ENCODE results near the gene LYL1.

GRCh38 chr19:13058951-13059660 is 43.6 kb downstream of the LYL1 start:
- TF ChIP-seq, protein P1, sequence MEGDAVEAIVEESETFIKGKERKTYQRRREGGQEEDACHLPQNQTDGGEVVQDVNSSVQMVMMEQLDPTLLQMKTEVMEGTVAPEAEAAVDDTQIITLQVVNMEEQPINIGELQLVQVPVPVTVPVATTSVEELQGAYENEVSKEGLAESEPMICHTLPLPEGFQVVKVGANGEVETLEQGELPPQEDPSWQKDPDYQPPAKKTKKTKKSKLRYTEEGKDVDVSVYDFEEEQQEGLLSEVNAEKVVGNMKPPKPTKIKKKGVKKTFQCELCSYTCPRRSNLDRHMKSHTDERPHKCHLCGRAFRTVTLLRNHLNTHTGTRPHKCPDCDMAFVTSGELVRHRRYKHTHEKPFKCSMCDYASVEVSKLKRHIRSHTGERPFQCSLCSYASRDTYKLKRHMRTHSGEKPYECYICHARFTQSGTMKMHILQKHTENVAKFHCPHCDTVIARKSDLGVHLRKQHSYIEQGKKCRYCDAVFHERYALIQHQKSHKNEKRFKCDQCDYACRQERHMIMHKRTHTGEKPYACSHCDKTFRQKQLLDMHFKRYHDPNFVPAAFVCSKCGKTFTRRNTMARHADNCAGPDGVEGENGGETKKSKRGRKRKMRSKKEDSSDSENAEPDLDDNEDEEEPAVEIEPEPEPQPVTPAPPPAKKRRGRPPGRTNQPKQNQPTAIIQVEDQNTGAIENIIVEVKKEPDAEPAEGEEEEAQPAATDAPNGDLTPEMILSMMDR (conservative IDR thresholded peaks at IDR 0.05) = no peak
- no peak for TF ChIP-seq EZH2 (IDR thresholded peaks at IDR 0.05; ENCODE audit: low read depth)
